HepG2 (cell line): ENCODE results near the gene MFSD6. TPM values are rescaled to one million over a fixed set of nuclear protein-coding genes. Genes with fewer than 3 reads are reported as not detected.

Experiments used
- HDAC6 ChIP-seq: fragments of 200-600 bp; sonication (generic); IDR thresholded peaks from 2 replicates; pipeline ENCODE4 v1.7.0; 2017; ENCODE audit warnings: mild to moderate bottlenecking, antibody characterized with exemption, low read length, low read depth
- MXI1 ChIP-seq: IDR thresholded peaks from 3 replicates; pipeline ENCODE4 v1.6.1; 2012; ENCODE audit warnings: low read depth, low read length, inconsistent platforms, borderline replicate concordance
- NR1H2 ChIP-seq: sonication (generic); formaldehyde crosslinking; IDR thresholded peaks from 2 replicates; pipeline ENCODE4 v1.8.1; 2022; ENCODE audit warnings: low read depth, missing genetic modification reagents, borderline replicate concordance
- REL ChIP-seq: sonication (generic); formaldehyde crosslinking; conservative IDR thresholded peaks from 2 replicates; pipeline ENCODE4 v1.8.0; 2022; ENCODE audit warnings: mild to moderate bottlenecking, missing genetic modification reagents, moderate library complexity
- SRSF9 ChIP-seq: fragments of 200-400 bp; formaldehyde crosslinking; IDR thresholded peaks from 2 replicates; pipeline ENCODE4 v1.6.1; 2018; ENCODE audit warnings: borderline replicate concordance, mild to moderate bottlenecking, low read depth, low read length; ENCODE audit not compliant: insufficient read depth, poor library complexity, severe bottlenecking
- ZNF235 ChIP-seq: sonication (generic); formaldehyde crosslinking; IDR thresholded peaks from 2 replicates; pipeline ENCODE4 v1.8.1; 2023; ENCODE audit warnings: mild to moderate bottlenecking, missing genetic modification reagents, borderline replicate concordance
- ZZZ3 ChIP-seq: sonication (generic); formaldehyde crosslinking; IDR thresholded peaks from 2 replicates; pipeline ENCODE4 v1.4.0; 2020; ENCODE audit warnings: missing genetic modification reagents, mild to moderate bottlenecking, borderline replicate concordance
- polyA plus RNA-seq, 8 experiments: library from polyadenylated mRNA; depleted of rRNA in 3 of 8; stranded (reverse) in 7 of 8; unstranded in 1 of 8; fragments of >200 nt; fragmentation: Illumina TruSeq in 4 of 8; extraction: Trizol in 4 of 8; gene quantifications; 2 replicates each; pipeline versions ENCODE4 v1.2.1 to v1.2.3, GENCODE V29; 2011 to 2016; ENCODE audit warnings: low read depth in 4 of 8, missing spikeins in 1 of 8, mixed read lengths in 1 of 8; ENCODE audit not compliant: insufficient read depth in 1 of 8
- total RNA-seq, 5 experiments: library from RNA; depleted of rRNA; stranded (reverse); fragments of >200 nt; fragmentation: Illumina TruSeq; extraction: Trizol; gene quantifications; 2 replicates each; pipeline ENCODE4 v1.2.3, GENCODE V29; 2016; ENCODE audit warnings: low read depth in 1 of 5
- TF ChIP-seq, protein P1 (sequence below): sonication (generic); formaldehyde crosslinking; IDR thresholded peaks from 2 replicates; pipeline ENCODE4 v1.4.0; 2020; ENCODE audit warnings: mild to moderate bottlenecking, missing genetic modification reagents
- TF ChIP-seq, protein P2 (sequence below): sonication (generic); formaldehyde crosslinking; IDR thresholded peaks from 2 replicates; pipeline ENCODE4 v1.4.0; 2020; ENCODE audit warnings: missing genetic modification reagents
- TF ChIP-seq, protein P3 (sequence below): IDR thresholded peaks from 2 replicates; pipeline ENCODE4 v1.6.1; 2016; ENCODE audit warnings: low read depth, control low read depth
- TF ChIP-seq, protein P4 (sequence below): sonication (generic); formaldehyde crosslinking; IDR thresholded peaks from 2 replicates; pipeline ENCODE4 v1.8.0; 2022; ENCODE audit warnings: missing genetic modification reagents, mild to moderate bottlenecking, moderate library complexity, borderline replicate concordance

Gene MFSD6
- total and polyA plus RNA-seq, 2 of the 13 experiments (the other 11 are each of a cell fraction or from before 2014, with no cell fraction given), result 0.92 to 1.4 TPM

DNA sequence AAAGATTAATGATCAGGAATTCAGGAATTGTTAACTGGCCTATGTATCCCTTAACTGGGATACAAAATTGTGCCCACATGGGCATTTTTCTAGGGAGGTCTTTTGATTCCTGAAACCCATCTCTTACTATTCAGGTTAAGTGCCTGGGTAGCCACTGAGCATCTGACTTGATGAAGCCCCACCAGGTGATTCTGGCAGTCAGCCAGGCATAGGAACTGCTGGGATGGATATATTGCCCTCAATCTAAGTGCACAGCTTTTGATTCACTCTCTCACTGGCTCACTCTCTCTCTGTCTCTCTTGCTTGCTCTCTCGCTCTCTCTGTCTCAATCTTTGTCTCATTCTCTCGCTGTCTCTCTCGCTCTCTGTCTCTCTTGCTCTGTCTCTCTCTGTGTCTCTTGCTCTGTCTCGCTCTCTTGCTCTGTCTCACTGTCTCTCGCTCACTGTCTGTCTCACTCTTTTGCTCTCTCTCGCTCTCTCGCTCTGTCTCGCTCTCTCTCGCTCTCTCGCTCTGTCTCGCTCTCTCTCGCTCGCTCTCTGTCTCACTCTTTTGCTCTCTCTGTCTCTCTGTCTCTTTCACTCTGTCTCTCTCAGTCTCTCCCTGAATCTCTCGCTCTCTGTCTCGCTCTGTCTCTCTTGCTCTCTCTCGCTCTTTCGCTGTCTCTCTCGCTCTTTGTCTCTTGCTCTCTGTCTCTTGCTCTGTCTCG is 42.5 kb upstream of the MFSD6 start (continued):
- TF ChIP-seq, protein P1, sequence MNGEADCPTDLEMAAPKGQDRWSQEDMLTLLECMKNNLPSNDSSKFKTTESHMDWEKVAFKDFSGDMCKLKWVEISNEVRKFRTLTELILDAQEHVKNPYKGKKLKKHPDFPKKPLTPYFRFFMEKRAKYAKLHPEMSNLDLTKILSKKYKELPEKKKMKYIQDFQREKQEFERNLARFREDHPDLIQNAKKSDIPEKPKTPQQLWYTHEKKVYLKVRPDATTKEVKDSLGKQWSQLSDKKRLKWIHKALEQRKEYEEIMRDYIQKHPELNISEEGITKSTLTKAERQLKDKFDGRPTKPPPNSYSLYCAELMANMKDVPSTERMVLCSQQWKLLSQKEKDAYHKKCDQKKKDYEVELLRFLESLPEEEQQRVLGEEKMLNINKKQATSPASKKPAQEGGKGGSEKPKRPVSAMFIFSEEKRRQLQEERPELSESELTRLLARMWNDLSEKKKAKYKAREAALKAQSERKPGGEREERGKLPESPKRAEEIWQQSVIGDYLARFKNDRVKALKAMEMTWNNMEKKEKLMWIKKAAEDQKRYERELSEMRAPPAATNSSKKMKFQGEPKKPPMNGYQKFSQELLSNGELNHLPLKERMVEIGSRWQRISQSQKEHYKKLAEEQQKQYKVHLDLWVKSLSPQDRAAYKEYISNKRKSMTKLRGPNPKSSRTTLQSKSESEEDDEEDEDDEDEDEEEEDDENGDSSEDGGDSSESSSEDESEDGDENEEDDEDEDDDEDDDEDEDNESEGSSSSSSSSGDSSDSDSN (CRISPR knock-in tag), result no peak
- TF ChIP-seq, protein P2, sequence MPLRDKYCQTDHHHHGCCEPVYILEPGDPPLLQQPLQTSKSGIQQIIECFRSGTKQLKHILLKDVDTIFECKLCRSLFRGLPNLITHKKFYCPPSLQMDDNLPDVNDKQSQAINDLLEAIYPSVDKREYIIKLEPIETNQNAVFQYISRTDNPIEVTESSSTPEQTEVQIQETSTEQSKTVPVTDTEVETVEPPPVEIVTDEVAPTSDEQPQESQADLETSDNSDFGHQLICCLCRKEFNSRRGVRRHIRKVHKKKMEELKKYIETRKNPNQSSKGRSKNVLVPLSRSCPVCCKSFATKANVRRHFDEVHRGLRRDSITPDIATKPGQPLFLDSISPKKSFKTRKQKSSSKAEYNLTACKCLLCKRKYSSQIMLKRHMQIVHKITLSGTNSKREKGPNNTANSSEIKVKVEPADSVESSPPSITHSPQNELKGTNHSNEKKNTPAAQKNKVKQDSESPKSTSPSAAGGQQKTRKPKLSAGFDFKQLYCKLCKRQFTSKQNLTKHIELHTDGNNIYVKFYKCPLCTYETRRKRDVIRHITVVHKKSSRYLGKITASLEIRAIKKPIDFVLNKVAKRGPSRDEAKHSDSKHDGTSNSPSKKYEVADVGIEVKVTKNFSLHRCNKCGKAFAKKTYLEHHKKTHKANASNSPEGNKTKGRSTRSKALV, result no peak
- TF ChIP-seq MXI1, result no peak
- TF ChIP-seq, protein P3, sequence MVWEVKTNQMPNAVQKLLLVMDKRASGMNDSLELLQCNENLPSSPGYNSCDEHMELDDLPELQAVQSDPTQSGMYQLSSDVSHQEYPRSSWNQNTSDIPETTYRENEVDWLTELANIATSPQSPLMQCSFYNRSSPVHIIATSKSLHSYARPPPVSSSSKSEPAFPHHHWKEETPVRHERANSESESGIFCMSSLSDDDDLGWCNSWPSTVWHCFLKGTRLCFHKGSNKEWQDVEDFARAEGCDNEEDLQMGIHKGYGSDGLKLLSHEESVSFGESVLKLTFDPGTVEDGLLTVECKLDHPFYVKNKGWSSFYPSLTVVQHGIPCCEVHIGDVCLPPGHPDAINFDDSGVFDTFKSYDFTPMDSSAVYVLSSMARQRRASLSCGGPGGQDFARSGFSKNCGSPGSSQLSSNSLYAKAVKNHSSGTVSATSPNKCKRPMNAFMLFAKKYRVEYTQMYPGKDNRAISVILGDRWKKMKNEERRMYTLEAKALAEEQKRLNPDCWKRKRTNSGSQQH (CRISPR knock-in tag), result no peak
- no peak for TF ChIP-seq SRSF9
- TF ChIP-seq, protein P4, sequence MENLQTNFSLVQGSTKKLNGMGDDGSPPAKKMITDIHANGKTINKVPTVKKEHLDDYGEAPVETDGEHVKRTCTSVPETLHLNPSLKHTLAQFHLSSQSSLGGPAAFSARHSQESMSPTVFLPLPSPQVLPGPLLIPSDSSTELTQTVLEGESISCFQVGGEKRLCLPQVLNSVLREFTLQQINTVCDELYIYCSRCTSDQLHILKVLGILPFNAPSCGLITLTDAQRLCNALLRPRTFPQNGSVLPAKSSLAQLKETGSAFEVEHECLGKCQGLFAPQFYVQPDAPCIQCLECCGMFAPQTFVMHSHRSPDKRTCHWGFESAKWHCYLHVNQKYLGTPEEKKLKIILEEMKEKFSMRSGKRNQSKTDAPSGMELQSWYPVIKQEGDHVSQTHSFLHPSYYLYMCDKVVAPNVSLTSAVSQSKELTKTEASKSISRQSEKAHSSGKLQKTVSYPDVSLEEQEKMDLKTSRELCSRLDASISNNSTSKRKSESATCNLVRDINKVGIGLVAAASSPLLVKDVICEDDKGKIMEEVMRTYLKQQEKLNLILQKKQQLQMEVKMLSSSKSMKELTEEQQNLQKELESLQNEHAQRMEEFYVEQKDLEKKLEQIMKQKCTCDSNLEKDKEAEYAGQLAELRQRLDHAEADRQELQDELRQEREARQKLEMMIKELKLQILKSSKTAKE (CRISPR knock-in tag), result no peak
- TF ChIP-seq NR1H2 (CRISPR knock-in tag), result no peak
- TF ChIP-seq ZZZ3 (CRISPR knock-in tag), result no peak
- no peak for TF ChIP-seq REL (CRISPR knock-in tag)
- no peak for TF ChIP-seq ZNF235 (CRISPR knock-in tag)
- no peak for TF ChIP-seq HDAC6
- TF ChIP-seq, all 625 proteins: peak for 0
